T-helper 22 cell (primary cell): ENCODE results near the gene MBP.
A peak's percentile ranks its signal among the peaks of the same experiment; 100 is the strongest.

ENCODE experiments used
- DNase-seq: peaks from one replicate; pipeline ENCODE4 v3.0.0-alpha.2; 2020; ENCODE audit warnings: low read depth

Gene MBP

DNA sequence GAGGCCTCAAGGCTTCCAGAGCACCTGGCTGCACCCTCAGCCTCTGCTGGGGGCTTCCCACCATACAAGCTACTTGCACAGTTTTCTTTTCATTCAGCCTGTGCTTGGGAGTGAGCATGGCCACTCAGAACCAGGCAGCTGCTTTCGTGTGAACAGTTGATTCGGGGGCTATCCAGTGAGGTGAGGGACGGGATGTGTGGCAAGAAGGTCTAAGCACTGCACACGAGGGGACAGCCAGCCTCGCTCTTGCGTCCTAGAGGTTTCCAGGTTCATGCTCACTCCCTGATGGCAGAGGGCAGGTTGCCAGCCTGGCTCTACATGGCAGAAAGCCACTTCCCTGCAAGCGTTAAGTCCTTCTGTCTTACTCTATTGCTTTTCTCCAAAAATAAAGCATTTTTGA, 146.2 kb downstream of the MBP start:
- DNase-seq, result no peak

DNA sequence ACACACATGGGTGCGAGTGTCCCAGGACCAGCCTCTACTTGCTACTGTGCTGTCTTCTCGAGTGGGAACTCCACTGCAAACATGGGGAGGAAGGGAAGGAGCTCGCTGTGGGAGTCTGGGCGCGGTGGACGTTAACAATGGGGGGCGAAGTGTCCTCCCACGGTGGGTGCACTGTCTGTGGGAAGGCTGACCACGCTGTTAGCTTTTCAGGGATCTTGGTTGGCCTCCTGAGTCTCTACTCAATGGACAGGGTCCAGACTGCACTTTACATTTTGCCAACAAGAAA, 146.7 kb downstream of the MBP start:
- DNase-seq, result no peak

GRCh38 chr18:76985156-76985950, 147.2 kb downstream of the MBP start:
- DNase-seq, result no peak

DNA sequence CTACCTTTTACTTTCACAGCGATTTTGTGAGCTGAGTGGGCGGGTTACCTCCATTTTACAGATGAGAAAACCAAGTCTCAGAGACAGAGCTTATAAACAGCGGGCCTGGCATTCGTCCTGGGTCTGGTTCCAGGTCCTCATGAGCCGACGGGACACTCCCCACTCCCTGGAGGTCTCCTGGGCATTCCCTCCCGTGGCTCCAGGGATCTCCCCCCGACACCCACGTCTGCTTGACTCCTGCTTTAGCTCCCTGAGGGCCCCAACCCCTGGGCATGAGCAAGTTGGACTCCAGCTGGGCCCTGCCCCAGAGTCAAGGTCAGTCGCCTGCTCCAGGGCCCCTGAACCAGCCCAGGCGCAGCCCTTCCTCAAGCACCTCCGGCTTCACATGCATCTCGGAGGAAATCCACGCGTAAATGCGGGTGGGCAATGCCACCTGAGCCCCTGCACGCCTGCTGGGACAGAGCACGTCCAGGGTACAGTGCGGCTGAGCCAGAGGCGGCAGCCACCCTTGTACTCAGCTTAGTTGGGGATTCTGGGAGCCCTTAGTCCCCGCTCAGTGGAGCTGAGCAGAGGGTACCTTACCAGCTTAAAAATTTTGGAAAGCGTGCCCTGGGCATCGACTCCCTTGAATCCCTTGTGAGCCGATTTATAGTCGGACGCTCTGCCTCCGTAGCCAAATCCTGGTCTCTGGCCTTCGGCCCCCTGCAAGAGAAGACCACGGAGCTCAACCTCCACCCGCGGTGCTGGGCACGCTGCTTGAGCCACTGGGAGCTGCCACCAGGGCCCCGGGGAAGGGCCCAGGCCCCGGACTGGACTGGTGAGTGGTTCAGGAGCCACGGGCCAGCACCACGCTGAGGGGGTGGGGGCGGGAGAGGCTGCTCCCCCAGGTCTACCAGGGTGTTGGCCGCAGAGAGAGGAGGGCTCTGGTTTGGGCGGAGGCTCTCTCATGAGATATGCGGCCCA, 148.1 kb downstream of the MBP start:
- no peak for DNase-seq

DNA sequence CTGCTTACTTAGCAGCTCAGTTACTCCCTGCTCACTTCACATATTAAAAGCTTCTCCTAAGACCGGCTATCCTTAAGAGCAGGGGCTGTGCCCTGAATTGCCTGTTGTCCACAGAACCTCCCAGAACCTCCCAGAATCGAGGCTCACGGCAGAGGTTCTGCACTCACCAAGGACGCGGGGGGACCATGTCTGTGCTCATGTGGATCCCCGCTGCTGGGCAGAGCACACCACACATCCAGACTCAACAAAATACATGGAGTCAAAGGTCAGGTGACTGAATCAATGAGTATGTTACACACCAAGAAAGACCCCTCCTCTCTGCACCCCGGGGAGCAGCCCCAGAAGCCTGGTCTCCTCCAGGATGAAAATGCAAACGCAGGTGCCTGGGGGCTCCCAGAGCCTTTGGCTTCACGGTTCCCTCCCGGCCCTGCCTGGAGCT, 149.0 kb downstream of the MBP start:
- no peak for DNase-seq

- DNase-seq, result peak; percentile 57
Observed at GRCh38 chr18:76982841-76983583, 149.6 kb downstream of the MBP start.

DNA sequence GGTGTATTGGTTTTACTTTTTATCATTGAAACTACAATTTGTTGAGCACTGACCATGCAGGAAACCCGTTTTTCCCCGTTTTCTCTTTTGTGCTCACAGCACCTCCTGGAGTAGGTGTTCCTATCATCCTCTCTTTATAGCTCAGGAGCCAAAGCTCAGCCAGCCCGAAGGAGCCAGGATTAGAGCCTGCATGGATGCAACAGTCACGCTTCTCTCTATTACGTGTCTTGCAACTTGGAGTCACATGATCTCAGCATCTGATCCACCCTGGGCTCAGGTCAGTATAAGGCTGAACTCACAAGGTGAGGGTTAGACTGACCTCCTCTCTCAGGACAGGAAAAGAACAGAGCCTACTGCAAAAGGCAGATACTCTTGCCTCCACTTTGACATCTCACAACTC, 150.5 kb downstream of the MBP start:
- no peak for DNase-seq

GRCh38 chr18:76981396-76981968, 151.1 kb downstream of the MBP start:
- DNase-seq, result no peak

GRCh38 chr18:76980663-76981395, 151.8 kb downstream of the MBP start:
- no peak for DNase-seq

DNA sequence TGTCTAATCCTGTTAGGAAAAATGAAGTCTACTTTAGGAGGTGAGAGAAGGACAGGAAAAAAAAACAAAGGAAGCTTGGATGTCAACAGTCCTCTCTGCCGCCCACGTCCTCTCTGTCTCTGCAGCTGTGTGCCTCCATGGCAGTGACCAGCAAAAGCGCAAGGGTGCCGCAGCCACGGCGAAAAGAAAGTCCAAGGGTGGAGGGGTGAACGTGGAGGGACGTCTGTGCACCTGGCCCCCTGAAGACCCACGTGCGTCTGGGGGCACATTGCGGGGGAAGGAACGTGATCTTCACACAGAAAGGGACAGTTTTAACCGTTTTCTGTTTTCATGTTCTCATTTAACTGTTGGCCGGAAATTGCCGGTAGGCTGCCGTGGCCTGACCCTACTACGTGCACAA, 152.7 kb downstream of the MBP start:
- DNase-seq, result no peak

- no peak for DNase-seq
Observed at GRCh38 chr18:76979111-76979751, 153.4 kb downstream of the MBP start.

GRCh38 chr18:76978616-76979015, 154.0 kb downstream of the MBP start:
- no peak for DNase-seq

- no peak for DNase-seq
Observed at GRCh38 chr18:76977684-76978232, 154.8 kb downstream of the MBP start.

DNA sequence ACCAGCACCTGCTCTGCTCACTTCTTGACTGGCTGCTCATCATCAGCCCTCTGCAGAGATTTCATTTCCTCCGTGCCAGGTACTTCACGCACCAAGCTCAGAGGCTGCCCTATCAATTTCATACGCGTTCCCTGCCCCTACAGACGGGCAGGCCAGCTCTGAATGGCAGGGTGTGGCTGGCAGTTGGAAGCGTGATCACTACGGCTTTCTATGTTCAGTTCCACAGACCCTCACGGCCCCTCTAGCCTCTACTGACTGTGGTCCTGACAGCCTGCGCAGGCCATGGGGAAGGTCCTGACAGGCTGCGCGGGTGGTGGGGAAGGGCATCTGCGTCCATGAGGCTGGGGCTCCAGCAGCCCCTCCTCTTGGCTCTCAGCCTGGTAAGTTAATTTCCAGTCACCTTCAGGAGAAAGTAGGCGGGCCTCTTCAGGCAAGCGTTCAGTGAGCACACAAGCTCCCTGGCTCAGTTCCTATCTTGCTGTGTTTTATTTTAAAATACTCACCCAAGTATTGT, 155.4 kb downstream of the MBP start:
- no peak for DNase-seq

DNA sequence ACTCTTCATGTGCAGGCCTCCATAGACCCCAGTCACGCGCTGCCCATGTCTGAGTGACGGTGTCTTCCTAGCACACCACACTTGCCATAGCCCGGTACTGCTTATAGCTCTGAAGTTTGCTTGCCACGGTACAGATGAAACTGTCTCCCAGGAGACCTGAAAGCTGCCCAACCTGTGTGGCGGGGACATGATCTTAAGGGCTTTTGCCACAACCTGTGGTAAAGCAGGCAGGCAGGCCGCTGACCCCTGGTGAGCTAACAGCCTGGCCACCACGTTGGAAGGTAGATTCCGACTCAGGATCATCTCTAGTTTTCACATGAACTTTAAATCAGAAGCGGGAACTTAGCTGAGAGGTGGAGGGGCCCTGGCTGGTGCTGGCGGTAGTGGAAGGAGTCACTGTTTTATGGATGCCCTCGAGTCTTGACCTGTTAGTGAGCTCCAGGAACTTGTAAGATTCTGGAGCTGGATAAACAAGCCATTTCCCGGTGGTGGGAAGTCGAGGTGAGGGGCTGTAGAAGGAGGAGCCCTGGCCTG, 156.9 kb downstream of the MBP start:
- DNase-seq, result no peak

- no peak for DNase-seq
Observed at GRCh38 chr18:76974386-76974785, 158.2 kb downstream of the MBP start.

DNA sequence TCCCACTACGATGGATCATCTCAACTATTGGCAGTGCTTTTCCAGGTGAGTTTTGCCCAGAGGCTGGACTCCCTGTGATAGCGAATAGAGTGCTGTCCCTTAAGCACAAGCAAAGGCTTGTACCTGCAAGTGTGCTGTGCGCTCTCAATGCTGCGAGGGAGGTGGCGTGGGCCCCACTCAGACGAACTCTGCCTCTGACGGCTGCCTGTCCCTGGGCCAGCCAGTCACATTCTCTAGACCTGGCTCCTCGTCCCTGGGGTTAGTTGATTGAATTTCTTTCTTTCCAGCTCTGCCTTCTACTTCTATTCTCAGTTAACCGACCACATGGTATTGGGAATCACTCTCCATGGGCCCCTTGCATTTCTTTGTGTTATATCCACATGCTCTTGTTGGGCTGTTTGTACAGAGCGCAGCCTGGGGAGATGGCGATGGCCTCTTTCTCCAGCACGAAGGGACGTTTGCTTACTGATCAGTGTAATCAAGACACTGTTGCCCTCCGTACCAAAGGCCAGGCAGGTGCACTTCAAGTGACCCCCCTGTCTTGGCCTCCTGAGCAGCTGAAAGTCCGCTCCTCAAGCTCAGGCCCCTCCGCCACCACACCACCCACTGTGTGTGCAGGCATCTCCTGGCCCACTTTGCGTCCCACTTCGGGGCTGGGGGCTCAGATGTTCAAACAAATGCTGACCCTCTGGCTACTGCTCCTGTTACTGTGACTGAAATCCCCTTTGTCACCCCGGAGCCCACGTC, 158.9 kb downstream of the MBP start:
- DNase-seq, result no peak

DNA sequence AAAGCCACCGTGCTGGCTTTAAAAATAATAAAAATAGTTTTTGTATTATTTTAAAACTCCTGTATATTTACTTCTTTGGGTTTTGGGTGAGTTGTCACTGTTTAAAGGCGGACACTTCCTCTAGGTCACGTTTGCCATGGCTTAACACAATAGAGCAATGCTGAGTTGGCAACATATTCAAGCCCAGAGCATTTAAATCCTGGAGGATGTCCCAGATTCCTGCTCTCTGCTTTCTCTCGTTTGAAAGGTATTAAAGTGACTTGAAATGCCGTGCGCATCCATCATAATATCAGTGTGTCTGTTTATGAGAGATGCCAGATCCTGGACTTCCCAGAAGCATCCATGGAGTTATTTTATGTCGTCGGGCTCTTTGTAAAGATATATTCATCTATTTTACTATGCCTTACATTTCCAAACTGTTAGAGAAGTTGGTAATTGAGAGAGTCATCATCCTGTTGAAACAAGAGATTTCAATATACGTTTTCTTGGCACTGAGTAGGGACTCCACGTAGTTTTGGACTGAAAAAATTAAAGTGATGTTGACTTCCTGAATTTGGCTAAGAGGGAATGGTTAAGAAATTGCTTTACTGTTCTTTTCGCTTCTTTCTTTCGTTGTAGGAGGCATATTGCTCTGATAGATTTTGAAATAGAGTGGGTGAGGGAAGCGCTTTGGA, 159.6 kb downstream of the MBP start:
- no peak for DNase-seq

DNA sequence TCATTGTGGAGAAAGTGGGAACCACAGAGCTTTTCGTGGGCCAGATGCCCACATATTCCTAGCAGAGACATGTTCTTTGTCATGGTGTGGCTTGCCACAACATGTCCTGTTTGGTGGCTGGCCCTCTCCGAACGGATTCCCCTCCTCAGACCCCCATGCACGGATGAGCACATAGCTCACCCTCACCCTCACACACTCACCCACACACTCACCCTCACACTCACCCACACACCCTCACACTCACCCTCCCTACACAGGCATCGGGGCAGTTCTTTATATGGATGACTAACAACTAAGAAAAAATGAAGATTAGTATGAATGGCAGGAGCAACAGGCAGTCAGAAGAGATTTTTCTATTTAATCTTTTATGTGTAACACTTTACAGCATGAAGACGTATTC, 160.3 kb downstream of the MBP start:
- DNase-seq, result no peak
